Stimulated activated CD4-positive, alpha-beta T cell treated with anti-CD3 and anti-CD28 coated beads, Interleukin-1b, Interleukin-23, amount 100 ng/mL, for 24 hours (primary cell): ENCODE results near the gene IFT122.
"Not testable (repeated sequence)": the region's sequence is repeated elsewhere in the genome, so short reads cannot be mapped to it uniquely, and the experiment has no call there.

Source experiments
- DNase-seq, 4 experiments: peaks; one replicate each; pipeline ENCODE4 v3.0.0-alpha.2; 2020; ENCODE audit warnings: low read depth in 4 of 4, low spot score in 1 of 4

IFT122 gene

GRCh38 chr3:129532261-129532660, 92.2 kb downstream of the IFT122 start:
- no peak for DNase-seq

- DNase-seq: no peak
Observed at GRCh38 chr3:129533406-129533805, 93.4 kb downstream of the IFT122 start.

GRCh38 chr3:129534428-129535027, 94.5 kb downstream of the IFT122 start:
- no peak for DNase-seq

- no peak for DNase-seq
Observed at GRCh38 chr3:129535075-129535474, 95.1 kb downstream of the IFT122 start.

- no peak for DNase-seq
Observed at GRCh38 chr3:129536374-129536667, 96.3 kb downstream of the IFT122 start.

- no peak for DNase-seq
Observed at GRCh38 chr3:129536804-129537203, 96.8 kb downstream of the IFT122 start.

- no peak for DNase-seq
Observed at GRCh38 chr3:129539206-129539605, 99.2 kb downstream of the IFT122 start.

GRCh38 chr3:129540776-129541516, 100.9 kb downstream of the IFT122 start:
- DNase-seq: no peak

GRCh38 chr3:129542747-129543146, 102.7 kb downstream of the IFT122 start:
- no peak for DNase-seq

- DNase-seq: no peak
Observed at GRCh38 chr3:129543156-129543790, 103.2 kb downstream of the IFT122 start, which contains the start of gene H1-8. Gene H1-8, plus strand, starts transcription at chr3:129543175. Its CDS starts 44 bp downstream, at chr3:129543219.

- no peak for DNase-seq
Observed at GRCh38 chr3:129543999-129544398, 104.0 kb downstream of the IFT122 start.

GRCh38 chr3:129545951-129546350, 105.9 kb downstream of the IFT122 start:
- DNase-seq: not testable (repeated sequence)

- no peak for DNase-seq
Observed at GRCh38 chr3:129547241-129547640, 107.2 kb downstream of the IFT122 start.

- no peak for DNase-seq
Observed at GRCh38 chr3:129548104-129548965, 108.3 kb downstream of the IFT122 start.

GRCh38 chr3:129549006-129549800, 109.2 kb downstream of the IFT122 start:
- DNase-seq: no peak

GRCh38 chr3:129549805-129550204, 109.8 kb downstream of the IFT122 start:
- no peak for DNase-seq

- no peak for DNase-seq
Observed at GRCh38 chr3:129552287-129553050, 112.4 kb downstream of the IFT122 start.

- DNase-seq: no peak
Observed at GRCh38 chr3:129553171-129553570, 113.1 kb downstream of the IFT122 start.

- DNase-seq: no peak
Observed at GRCh38 chr3:129553719-129554118, 113.7 kb downstream of the IFT122 start.
